Neuron (in vitro differentiated cells): ENCODE data around the gene MAP1LC3B.

Source experiments
- H2AFZ ChIP-seq: one replicate; pipeline ENCODE4 v1.6.1; 2013; ENCODE audit warnings: low read depth, mild to moderate bottlenecking, inconsistent platforms, low read length, moderate library complexity
- H3K27me3 ChIP-seq: one replicate; pipeline ENCODE4 v1.6.1; 2013; ENCODE audit warnings: low read length; ENCODE audit not compliant: insufficient read depth
- H3K36me3 ChIP-seq: one replicate; pipeline ENCODE4 v1.6.1; 2013; ENCODE audit warnings: low read length; ENCODE audit not compliant: insufficient read depth
- H3K4me1 ChIP-seq: one replicate; pipeline ENCODE4 v1.6.1; 2013; ENCODE audit warnings: low read length; ENCODE audit not compliant: insufficient read depth
- H3K4me3 ChIP-seq: 2 replicates; pipeline ENCODE4 v1.5.1; 2013; ENCODE audit warnings: mild to moderate bottlenecking, low read length, moderate library complexity
- H3K9me3 ChIP-seq: one replicate; pipeline ENCODE4 v1.6.1; 2013; ENCODE audit warnings: low read length

MAP1LC3B gene

GRCh38 chr16:87422106-87422505, 30.0 kb downstream of the MAP1LC3B start:
- Histone ChIP-seq H2AFZ (no peak overlapping the region), H3K36me3 (peaks cover 62% of the 10 kb centered on the region), H3K9me3 (no peaks in the 10 kb centered on the region)

DNA sequence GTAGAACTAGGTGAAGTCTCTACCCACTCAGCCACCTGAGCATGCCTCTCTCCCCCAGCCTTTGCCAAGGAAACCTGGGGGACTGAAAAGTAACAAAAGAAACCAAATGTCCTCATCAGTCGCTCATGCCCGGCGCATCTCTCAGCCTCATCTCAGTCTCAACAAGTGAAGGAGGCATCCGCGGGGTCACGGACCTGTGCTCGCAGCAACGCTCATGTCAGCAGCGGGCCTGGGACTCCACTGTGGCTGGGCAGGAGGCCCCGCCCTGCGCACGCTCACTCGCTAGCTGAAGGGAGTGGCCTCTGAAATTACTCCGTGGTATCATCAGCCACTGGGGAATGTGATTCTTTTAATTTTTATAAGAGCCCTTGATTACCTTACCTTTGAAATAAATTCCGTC, 31.3 kb downstream of the MAP1LC3B start:
- no peaks in the 10 kb centered on the region for H3K27me3 ChIP-seq
- peaks cover 51% of the 10 kb centered on the region for H3K36me3 ChIP-seq

More at GRCh38 chr16:87422106-87422505, 30.0 kb downstream of the MAP1LC3B start:
- Histone ChIP-seq H3K4me3 (no peak overlapping the region), H3K4me1 (no peaks in the 10 kb centered on the region), H3K27me3 (no peaks in the 10 kb centered on the region)

GRCh38 chr16:87424266-87424665, 32.1 kb downstream of the MAP1LC3B start:
- Histone ChIP-seq H3K9me3 (no peaks in the 10 kb centered on the region), H2AFZ (no peak overlapping the region), H3K27me3 (no peaks in the 10 kb centered on the region), H3K4me3 (no peak overlapping the region), H3K4me1 (no peaks in the 10 kb centered on the region), H3K36me3 (peaks cover 54% of the 10 kb centered on the region)

More for the DNA sequence above, 31.3 kb downstream of the MAP1LC3B start:
- Histone ChIP-seq H3K4me1 (no peaks in the 10 kb centered on the region), H2AFZ (no peak overlapping the region), H3K9me3 (no peaks in the 10 kb centered on the region), H3K4me3 (no peak overlapping the region)

- Histone ChIP-seq H2AFZ (no peak overlapping the region), H3K4me3 (no peak overlapping the region), H3K9me3 (no peaks in the 10 kb centered on the region), H3K4me1 (no peaks in the 10 kb centered on the region), H3K27me3 (no peaks in the 10 kb centered on the region), H3K36me3 (peaks cover 40% of the 10 kb centered on the region)
Measured at GRCh38 chr16:87425941-87426340, 33.8 kb downstream of the MAP1LC3B start.

- H3K9me3 ChIP-seq = no peaks in the 10 kb centered on the region
- no peak overlapping the region for H2AFZ ChIP-seq
- H3K4me1 ChIP-seq = no peaks in the 10 kb centered on the region
- peaks cover 37% of the 10 kb centered on the region for H3K36me3 ChIP-seq
- H3K4me3 ChIP-seq = no peak overlapping the region
- no peaks in the 10 kb centered on the region for H3K27me3 ChIP-seq
Measured at GRCh38 chr16:87426423-87427215, 34.5 kb downstream of the MAP1LC3B start.

GRCh38 chr16:87431926-87432325, 39.8 kb downstream of the MAP1LC3B start:
- Histone ChIP-seq H3K4me3 (no peak overlapping the region), H3K36me3 (peaks cover 18% of the 10 kb centered on the region), H3K27me3 (no peaks in the 10 kb centered on the region), H2AFZ (no peak overlapping the region), H3K9me3 (no peaks in the 10 kb centered on the region), H3K4me1 (peaks cover 10% of the 10 kb centered on the region)

- H2AFZ ChIP-seq = no peak overlapping the region
- no peaks in the 10 kb centered on the region for H3K27me3 ChIP-seq
- H3K4me1 ChIP-seq = peaks cover 10% of the 10 kb centered on the region
- H3K4me3 ChIP-seq = no peak overlapping the region
- no peaks in the 10 kb centered on the region for H3K9me3 ChIP-seq
- H3K36me3 ChIP-seq = peaks cover 16% of the 10 kb centered on the region
Measured at GRCh38 chr16:87432330-87432915, 40.3 kb downstream of the MAP1LC3B start.

GRCh38 chr16:87434146-87434667, 42.1 kb downstream of the MAP1LC3B start:
- Histone ChIP-seq H3K4me1 (peaks cover 10% of the 10 kb centered on the region), H3K27me3 (no peaks in the 10 kb centered on the region), H3K4me3 (no peak overlapping the region), H3K9me3 (no peaks in the 10 kb centered on the region), H2AFZ (no peak overlapping the region), H3K36me3 (peaks cover 12% of the 10 kb centered on the region)

- H3K36me3 ChIP-seq = peaks cover 12% of the 10 kb centered on the region
- H3K4me3 ChIP-seq = no peak overlapping the region
- H3K27me3 ChIP-seq = no peaks in the 10 kb centered on the region
- no peak overlapping the region for H2AFZ ChIP-seq
- peaks cover 10% of the 10 kb centered on the region for H3K4me1 ChIP-seq
- H3K9me3 ChIP-seq = no peaks in the 10 kb centered on the region
Measured at GRCh38 chr16:87435372-87436224, 43.5 kb downstream of the MAP1LC3B start.

- peaks cover 10% of the 10 kb centered on the region for H3K36me3 ChIP-seq
- H3K4me1 ChIP-seq = peaks cover 10% of the 10 kb centered on the region
- no peak overlapping the region for H3K4me3 ChIP-seq
- no peaks in the 10 kb centered on the region for H3K27me3 ChIP-seq
- H2AFZ ChIP-seq = no peak overlapping the region
- no peaks in the 10 kb centered on the region for H3K9me3 ChIP-seq
Measured at GRCh38 chr16:87436225-87437172, 44.4 kb downstream of the MAP1LC3B start.

- Histone ChIP-seq H3K36me3 (peaks cover 5% of the 10 kb centered on the region), H3K4me1 (peaks cover 10% of the 10 kb centered on the region), H2AFZ (no peak overlapping the region), H3K4me3 (no peak overlapping the region), H3K27me3 (no peaks in the 10 kb centered on the region), H3K9me3 (no peaks in the 10 kb centered on the region)
Measured at GRCh38 chr16:87437327-87437726, 45.2 kb downstream of the MAP1LC3B start.

GRCh38 chr16:87437911-87438610, 45.9 kb downstream of the MAP1LC3B start:
- H2AFZ ChIP-seq = no peak overlapping the region
- no peak overlapping the region for H3K4me3 ChIP-seq
- peaks cover 10% of the 10 kb centered on the region for H3K4me1 ChIP-seq
- peaks cover 5% of the 10 kb centered on the region for H3K36me3 ChIP-seq
- no peaks in the 10 kb centered on the region for H3K27me3 ChIP-seq
- H3K9me3 ChIP-seq = no peaks in the 10 kb centered on the region
